ENCODE results near the gene HGS.

HGS gene

DNA sequence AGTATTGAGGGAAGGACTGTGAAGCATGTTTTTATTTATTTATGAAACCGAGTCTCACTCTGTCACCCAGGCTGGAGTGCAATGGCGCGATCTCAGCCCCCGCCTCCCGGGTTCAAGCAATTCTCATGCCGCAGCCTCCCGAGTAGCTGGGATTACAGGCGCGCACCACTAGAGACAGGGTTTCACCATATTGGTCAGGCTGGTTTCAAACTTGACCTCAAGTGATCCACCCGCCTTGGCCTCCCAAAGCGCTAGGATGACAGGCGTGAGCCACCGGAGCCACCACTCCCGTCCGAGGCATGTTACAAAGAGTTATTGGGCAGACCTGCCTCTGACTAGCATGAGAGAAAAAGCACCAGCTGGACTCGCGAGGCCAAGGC lies 22.4 kb downstream of the HGS start:
- DNase-seq, result no peak

DNA sequence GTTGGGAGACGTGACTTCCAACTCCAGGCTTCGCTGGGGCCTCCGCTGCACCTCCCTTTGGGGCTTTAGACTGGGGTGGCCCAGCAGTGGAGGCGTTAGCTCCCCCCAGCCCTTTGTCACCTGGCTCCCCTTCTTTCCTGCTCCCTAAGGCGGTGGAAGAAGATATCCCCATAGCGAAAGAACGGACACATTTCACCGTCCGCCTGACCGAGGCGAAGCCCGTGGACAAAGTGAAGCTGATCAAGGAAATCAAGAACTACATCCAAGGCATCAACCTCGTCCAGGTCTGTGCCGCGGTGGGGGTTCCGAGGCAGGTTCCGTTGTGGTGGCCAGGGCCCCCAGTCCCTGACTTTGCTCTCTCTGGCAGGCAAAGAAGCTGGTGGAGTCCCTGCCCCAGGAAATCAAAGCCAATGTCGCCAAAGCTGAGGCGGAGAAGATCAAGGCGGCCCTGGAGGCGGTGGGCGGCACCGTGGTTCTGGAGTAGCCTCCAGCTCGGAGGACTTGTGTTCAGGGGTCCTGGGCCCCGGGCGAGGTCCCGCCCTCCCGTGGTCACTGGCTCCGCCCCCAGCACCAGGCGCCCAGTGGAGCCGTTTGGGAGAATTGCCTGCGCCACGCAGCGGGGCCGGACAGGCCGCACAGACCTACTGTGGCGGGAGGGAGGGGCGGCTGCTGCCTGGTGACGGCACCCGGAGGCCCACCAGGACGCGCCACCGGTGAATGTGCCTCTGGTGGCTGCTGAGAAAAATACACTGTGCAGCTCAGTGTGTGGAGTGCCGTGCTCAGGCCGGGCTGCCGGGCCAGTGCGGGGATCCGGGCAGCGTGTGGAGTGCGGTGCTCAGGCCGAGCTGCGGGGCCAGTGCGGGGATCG lies 23.2 kb downstream of the HGS start:
- no peak for DNase-seq

DNA sequence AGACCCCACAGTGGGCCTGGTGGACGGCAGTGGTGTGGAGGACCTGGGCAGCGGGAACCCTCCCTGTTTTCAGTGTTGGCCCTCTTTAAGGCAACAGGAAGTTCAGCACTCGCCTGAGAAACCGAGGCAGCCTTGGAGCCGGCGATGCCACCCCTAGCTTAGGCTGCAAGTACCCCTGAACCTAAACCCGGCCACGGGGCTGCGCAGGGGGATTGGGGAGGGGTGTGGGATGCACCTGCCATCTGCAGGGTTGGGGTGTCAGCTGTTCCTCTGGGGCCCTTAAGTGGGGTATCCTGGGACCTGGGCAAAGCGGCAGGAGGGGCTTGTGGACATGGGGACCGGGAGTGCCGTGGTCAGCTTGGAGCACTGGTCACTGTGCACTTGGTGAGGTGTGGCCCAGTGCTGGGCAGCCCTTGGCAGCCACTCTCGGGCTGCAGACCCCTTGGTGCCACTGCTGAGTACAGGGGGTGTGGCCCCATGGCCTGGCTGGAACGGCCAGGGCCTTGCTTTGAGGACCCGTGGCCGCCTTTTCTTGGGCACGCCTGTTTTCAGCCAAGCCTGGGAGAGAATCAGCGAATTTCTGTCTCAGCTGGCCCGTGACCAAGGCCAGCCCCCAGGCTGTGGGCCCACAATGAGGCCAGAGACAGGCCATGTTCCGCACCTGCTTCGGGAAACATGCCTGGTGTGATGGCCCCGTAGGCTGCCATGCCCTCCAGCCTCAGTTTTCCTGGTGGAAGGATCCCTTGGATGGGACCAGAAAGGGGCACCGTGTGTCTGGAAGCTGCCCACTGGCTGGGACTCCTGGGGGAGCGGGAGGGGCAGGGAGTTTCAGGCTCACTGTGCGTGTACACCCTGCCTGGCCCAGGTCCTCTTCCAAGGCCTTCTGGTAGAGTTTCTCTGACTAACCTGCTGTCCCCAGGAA lies 24.2 kb downstream of the HGS start:
- no peak for DNase-seq

DNA sequence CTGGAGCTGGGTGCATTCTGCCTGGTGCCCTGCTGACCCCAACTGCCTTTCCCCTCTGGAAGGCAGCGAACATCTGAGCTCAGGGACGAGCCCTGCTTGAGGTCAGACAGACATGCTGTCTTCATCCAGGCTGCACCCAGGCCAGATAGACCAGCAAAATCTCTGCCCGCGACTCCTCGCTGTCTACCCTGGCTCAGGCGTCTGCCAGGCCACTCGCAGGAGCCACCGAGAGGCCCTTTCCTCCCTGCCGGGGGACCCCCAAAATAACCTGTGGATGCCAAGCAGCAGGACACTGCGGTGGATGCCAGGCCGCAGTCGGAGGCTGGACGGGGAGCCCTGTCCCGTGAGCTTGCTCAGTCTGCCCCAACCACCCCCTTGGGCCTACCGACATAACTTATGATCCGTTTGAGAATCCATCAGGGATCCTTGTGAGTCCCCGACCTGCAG lies 25.0 kb downstream of the HGS start:
- no peak for DNase-seq

DNA sequence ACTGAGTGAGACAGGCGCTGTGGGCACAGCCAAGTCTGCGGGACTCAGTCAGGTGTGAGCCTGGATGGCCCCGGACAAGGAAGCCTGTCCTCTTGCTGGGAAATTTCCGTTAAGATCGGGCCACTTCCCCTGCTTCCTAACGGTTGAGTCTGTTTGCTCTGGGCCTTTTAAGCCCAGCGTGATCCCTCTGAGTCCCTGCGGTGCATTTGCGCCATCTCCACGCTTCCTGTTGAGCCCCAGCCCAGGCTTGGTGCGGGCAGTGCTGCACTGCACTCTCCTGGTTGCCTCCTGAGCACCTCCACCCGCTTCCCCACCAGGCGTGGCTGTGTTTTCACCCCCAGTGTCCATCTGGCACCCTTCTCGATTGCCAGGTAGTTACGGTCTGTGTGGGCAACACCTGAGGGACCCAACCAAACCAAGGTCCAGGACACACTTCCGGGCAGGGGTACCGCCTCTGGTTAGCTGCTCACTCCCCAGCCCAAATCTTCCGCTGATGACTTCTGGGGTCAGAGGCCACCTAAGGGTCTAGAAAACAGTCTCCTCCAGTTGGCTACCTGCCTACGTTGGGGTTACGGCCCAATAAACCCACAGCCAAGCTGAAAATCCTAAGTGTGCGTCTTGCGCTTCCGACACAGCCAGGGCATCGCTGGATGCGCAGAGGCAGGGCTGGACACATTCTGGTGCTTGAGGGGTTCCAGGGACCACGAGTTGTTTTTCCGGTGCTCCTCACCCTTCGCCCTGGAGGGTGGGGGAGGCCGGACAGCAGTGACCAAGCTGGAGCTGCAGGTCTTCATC lies 26.9 kb downstream of the HGS start:
- DNase-seq, result peak; percentile 18

DNA sequence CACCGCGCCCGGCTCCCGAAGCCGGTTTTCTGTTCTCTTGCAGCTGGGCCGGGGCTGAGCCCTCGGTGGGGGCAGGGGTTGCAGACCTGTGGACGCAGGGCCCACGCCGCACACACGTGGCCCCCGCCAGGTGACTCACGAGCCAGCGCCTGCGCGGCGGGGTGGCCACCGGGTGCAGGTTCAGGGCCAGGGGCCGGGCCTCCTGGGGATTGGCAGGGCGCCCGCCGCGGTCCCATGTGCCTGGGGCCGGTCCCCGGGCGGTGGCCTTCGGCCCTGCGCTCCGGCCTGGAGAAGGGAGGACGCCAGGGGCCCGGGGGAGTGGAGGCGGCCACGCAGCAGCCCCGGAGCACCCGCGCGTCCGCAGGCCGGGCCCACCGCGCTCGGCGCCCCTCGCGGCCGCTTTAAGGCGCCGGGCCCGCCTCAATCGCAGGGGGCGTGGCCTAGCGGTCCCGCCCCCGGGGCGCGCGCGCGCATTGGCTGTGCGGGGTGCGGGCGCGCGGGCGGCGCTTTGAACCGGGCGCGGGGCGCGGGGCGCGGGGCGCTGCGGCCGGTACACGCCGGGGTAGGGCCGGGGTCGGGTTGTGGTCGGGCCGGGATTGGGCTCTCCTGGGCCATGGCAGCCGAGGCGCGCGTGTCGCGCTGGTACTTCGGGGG lies 28.1 kb downstream of the HGS start, which contains the start of gene SLC25A10:
Gene SLC25A10, plus strand, starts transcription at position 471 of the 654 bp plus-strand sequence. Its CDS starts 143 bp downstream, at position 614.
- DNase-seq, result peak; percentile 83

DNA sequence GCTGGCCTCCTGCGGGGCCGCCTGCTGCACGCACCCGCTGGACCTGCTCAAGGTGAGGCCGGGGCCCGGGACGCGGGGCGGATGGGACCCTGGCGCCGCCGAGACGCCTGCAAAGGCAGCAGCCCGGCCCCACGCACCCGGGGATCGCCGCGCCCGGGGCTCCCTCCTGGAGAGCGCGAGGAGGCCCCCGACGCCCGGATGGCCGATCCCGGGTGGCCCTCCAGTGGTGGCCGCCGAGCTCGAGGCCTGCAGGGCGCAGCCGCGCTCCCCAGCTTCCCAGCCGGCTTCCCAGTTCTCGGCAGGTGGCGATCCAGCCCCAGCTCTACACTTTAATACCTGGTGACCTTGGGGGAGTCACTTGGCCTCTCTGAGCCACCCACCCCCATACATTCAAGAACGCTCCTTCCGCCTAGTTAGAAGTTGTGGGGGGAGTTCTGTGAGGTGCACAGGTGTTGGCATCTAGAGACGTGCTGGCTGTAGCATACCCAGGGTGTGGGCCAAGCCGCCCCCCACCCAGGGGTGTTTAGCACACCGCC lies 28.7 kb downstream of the HGS start:
- no peak for DNase-seq

DNA sequence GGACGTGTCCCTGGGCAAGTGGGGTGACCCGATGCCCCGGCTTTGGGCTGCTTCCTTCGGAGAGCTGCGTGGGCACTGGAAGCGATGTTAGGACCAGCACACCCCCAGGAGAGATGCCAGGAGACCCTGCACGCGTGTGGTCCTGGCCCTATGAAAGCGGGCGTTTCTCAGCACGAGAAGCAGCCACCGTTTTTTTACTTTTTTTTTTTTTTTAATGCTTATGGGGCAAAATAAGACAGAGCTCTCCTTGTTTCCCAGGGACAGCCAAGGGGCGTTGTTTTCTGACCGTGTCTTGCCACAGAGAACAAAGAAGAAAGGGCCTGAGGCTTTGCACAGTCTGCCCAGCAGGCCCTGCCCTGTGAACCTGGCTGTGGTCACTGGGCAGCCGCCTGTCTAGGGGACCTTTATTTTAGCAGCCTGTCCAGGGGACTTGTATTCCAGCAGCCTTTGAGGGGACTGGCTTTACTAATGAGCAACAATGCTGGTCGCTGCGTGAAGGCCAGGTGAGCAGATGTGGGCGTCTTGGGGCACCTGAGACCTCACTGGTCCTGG lies 29.3 kb downstream of the HGS start:
- no peak for DNase-seq

DNA sequence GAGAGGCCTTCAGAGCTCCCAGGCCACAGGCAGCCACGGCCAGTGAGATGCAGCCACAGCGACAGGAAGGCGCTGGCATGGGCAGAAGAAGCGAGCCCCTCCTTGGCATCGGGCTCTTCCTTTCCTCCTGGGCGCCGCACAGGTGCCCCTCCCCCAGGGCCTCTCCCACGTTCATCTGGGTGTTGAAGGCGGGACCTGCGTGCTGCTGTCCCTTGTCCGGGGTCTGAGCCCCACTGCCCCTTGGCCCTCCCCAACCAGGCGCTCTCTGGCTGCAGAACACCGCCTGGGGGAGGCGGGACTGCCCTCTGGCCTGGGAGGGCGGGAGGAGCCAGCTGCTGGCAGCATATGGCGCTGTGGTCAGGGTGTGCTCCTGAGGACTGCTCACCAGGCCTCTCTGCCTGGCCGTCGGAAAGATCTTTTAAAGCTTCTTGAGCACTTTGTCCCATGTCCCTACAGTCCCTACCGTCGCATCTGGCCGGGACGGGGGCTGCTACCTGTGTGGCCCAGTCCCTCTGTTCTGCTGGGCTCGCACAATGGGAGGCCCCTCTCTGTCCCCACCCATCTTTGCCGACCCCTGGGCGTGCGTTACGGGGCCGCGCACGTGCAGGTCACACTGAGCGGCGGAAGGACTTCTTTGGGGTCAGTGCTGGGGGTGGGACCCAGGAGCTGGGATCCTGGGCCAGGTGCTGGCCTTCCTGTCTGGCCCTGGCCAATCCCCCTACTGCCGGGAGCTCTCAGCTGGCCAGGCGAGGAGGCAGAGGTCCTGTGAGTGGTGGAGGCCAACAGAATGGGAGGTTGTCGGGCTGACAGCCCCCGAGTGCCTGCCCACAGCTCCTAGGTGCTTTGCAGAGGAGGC lies 30.0 kb downstream of the HGS start:
- no peak for DNase-seq

DNA sequence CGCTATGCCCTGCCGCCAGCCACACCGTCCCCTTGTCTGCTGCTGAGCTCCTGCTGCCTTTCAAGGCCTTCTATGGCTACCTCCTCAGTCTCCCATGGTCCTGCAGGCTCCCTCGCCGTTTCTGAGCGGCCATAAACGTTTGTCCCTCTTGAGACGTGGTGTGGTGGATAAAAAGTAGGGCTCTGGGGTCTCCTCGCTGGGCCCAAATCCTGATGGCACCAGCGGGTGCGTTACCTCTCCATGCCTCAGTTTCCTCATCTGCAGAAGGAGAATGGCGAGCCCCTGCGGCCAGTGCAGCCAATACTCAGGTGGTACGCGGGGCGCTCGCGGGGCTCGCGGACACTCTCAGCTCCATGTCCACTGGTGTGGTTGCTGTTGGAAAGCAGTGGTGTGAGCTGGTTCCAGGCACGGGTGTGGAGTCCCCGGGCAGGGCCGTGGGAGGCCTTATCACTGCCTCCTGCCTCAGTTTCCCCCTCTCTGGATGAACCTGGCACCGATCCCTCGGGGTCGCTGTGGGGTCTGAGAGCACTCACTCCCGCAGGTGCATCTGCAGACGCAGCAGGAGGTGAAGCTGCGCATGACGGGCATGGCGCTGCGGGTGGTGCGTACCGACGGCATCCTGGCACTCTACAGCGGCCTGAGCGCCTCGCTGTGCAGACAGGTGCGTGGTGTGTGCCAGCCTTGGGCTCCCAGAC lies 30.7 kb downstream of the HGS start:
- no peak for DNase-seq

DNA sequence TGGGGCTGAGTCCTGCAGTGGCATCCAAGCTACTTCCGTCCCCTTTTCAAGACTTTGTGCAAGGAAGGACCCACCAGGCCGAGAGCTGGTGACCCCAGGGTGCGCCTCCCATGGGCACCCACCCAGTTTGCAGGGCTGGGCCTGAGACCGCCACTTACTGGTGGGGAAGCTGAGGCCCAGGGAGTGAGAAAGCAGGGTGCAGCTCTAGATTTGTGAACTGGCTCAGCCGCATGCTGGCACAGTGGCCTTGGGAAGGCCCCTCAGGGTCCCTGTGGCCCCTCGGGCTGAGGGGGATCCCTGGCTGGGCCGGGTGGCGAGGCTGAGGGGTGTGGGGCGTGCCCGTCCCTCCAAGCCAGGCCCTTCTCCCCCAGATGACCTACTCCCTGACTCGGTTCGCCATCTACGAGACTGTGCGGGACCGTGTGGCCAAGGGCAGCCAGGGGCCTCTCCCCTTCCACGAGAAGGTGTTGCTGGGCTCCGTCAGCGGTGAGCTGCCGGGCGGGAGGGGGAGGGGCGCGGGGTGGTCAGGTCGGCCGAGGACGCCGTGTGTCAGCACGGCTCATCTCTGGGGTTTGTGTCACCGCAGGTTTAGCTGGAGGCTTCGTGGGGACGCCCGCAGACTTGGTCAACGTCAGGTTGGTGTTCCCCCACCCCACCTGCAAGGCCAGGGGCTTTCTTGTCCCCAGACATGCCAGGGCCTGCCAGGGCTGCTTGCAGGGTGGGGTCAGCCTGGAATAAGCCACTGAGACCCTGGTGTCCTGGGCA lies 31.5 kb downstream of the HGS start:
- DNase-seq, result no peak

DNA sequence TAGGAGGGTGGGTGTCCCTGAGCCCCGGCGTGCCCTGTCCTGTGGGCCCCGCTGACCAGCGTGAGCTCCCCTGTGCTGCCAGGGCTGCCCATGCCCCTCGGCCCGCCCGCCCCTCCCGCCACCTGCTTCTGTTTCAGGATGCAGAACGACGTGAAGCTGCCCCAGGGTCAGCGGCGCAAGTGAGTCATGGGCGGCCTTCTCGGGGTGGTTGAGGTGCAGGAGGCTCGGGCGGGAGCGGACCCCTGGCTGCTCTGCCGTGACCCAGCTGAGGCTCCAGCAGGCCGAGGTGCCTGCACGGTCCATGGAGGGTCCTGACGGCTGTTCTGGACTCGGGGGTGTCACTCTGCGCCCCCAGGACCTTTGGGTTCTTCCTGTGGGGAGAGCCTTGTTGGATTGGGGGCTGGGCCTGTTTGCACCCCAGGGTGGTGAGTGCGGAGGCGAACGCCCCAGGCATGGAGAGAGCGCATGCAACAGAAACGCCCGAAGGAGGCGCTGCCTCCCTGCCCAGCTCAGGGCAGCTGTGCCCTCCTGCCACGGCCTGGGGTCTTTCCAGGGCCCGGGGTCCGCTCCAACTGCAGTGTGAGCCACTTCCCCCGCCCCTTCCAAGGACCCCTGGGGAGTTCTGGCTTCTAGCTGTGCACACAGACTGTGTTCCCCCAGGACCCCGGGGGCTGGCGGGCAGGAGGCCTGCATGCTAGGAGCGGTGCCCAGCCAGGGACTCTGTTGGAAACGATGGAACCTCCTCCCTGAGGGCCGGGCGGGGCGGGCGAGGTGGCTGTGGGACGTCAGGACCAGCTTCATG lies 32.3 kb downstream of the HGS start:
- no peak for DNase-seq

DNA sequence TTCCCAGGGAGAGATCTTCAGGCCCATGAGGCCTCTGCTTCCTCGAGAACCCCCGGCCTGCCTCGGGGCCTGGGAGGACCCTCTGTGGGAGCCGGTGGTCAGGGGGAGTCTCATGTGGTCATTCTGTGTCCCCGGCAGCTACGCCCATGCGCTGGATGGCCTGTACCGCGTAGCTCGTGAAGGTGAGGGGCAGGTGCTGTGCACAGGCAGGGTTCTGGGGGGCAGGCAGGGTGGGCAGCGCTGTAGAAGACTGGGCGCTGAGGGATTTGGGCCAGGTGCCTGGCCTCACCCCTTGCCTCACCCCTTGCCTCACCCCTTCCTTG lies 32.8 kb downstream of the HGS start:
- DNase-seq, result no peak

DNA sequence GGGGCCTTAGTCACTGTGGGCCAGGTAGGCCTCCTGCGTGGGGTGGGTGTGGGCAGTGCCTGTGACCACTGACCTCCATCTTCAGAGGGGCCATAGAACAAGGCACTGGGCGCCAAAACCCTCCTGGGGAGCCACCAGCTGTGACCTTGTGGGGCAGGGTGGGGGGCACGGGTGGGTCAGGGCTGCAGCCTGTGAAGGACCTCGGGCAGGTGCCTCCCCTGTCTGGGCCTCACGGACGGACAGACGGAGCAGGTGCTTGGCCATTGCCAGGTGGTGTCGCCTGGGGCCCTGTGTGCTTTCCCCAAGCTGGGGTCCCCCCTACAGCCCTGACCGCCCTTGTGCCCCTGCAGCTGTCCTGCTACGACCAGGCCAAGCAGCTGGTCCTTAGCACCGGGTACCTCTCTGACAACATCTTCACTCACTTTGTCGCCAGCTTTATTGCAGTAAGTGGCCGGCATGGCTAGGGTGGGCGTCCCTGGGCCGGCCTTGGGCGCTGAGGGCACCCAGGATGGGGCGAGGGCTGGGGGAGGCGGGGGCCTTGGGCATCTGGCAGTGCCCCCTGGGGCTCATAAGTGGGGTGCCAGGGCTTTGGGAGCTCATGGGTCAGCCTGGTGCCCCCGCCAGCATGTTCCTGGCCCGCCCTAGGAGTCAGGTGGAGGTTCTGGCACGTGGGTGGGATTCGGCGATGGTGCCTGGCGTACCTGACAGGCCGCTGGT lies 33.4 kb downstream of the HGS start:
- DNase-seq, result no peak

DNA sequence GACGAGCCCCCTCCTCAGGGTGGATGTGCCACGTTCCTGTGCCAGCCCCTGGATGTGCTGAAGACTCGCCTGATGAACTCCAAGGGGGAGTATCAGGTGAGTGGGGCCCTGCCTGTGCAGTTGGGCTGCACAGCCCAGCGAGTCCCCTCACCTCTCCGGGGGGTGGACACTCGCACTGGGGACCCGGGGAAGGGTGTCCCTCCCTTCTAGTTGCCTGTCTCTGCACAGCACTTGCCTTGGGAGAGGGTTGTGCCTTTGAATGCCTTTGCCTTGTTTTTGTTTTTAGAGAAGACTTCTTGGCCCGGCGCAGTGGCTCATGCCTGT lies 33.9 kb downstream of the HGS start:
- DNase-seq, result no peak

DNA sequence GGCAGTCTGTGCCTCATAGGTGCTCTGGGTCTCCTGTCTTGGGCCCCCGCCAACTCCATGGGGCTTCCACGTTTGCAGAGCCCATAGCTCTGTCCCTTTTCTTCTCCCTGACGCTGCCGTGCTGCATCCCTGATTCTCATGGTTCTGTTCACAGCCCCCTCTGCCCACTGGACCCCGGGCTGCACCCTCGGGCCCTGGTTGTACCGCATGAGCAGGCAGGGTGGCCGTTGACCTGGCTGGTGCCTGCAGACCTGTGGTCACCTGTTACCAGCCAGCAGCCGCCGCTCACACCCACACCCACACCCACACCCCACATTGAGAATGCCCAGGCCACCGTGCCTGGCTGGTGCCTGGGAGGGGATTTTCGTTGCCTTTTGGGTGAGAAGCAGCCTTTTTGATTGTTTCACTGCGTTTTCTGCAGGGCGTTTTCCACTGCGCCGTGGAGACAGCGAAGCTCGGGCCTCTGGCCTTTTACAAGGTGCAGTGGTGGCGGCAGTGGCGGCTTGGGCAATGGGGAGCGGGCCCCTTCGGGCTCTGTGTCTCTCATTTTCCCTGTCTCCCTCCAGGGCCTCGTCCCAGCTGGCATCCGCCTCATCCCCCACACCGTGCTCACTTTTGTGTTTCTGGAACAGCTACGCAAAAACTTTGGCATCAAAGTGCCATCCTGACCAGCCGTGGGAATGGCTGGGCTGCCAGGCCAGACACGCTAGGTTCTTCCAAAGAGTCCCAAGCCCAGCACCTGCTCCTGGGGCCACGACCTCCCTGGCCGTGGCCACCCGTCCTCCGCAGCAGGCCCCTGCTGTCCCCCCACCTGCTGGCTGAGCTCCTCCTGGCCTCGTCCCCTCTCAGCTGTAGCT lies 35.8 kb downstream of the HGS start:
- no peak for DNase-seq
